SHP77 (cell line): ENCODE results near the gene CLDN18.

Experiments used
- DNase-seq, 2 experiments: peaks; one replicate each; lab custom pipeline; 2025; lab: John Stamatoyannopoulos, UW

The CLDN18 gene

DNA sequence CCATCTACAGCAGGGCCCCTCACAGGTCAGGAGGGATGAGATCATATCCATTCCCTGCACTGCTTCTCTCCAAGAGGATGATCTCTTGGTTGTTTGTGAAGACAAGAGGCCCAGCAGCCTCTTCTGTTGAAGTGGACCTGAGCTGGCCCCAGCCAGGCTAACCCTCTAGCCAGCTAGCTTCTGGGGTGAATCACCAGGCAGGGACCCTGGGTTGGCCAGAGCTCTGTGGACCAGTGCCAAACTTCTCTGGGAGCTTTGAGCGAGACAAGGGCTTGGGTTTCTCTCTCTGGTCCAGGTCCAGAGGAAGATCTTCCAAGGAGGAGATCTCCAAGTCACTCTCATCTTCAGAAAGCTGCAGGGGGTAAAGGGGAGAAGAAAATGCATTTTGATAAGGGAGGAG, 52.7 kb downstream of the CLDN18 start:
- DNase-seq, result no peak

DNA sequence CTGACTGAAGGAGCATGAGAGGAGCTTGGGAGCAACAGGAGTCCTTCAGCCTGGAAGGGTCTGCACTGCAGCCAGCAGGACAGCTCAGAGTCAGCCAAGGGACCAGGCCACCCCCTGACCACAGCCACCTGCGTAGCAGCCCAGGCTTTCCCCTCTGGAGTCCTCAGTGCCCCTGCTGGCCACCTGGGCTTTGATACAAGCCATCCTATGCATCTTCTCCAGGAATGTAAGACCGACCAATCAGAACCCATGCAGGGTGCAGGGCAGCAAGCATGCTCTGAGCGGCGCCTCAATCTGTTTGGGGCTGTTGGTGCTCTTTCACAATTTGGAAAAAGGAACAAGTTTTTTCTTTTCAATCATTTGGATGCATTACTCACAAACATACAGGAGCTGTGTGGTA, 53.5 kb downstream of the CLDN18 start:
- DNase-seq, result no peak

- DNase-seq, result no peak
Observed at GRCh38 chr3:138065949-138066348, 56.0 kb downstream of the CLDN18 start.

- DNase-seq, result no peak
Observed at GRCh38 chr3:138066383-138066782, 56.4 kb downstream of the CLDN18 start.

DNA sequence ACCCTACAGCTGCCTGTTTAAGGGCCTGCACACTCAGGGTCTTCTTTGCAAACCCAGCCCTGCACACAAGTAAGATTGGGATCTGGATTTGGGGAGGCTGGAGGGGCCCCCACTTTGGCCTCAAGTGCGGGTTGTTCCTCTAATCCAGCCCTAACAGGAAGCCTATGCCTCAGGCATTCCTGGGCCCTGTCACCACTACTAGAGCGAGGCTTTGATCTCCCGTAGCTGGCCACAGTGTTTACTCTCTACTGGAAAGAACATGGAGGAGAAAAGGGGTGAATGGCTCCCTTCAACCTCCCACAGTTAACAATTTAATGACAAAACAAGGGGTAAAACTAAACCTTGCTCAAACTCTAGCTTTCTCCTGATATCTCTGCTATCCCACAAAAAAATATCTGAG, 57.0 kb downstream of the CLDN18 start:
- DNase-seq, result no peak

DNA sequence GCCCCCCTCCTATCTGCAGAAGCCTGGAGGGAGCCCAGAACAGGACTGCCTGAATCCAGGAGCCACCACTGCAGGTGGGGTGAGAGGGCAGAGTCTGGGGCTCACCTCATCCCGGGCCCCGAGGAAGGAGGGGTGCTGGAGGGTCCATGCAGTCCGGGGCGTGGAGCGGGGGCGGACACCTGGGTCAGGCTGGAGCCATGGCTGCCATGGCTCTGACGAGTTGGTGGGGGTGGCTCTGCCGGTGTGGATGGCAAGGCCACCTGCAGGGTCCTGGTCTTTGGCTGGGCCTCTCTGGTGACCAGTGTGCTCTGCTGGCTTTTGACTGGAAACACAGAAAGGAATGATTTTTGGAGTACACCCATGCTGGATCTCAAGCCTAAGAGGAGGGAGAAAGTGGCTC, 58.1 kb downstream of the CLDN18 start:
- DNase-seq, result no peak

- DNase-seq, result peak; percentile 53 to 77
Observed at GRCh38 chr3:138068579-138069174, 58.7 kb downstream of the CLDN18 start.

DNA sequence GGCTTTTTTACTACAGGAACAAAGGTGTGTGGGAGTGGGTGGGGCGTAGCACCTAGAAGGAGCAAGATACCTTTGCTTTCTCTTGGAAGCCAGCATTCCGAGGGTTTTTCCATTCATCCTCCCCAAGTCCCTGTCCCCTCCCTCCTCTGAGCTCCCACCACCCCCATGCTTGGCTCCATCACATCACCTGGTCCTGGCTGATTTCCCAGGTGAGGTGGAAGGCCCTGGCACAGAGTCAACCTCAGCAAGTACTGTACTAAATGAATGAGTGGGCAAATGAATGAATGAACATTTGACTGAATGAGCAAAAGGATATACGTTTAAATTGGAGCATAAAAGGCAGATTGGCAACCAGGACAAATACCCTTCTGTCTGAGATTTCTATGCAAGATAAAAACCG, 60.0 kb downstream of the CLDN18 start:
- DNase-seq, result no peak

DNA sequence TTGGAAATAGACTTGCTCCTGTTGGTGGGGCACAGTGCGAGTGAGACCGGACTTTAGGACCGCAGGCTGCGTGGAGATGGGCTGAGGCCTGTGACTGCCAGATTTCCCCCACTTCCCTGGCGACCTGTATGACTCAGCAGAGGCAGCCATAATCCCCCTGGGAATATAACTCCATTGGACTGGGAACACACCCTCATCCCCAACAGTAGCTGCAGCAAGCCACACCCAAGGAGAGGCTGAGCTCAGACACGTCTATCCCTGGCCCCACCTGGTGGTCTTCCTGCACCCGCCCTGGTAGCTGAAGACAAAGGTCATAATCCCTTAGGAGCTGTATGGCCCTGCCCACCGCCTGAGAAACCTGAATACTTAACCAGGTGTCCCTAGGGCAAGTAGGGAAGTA, 62.8 kb downstream of the CLDN18 start:
- no peak for DNase-seq

DNA sequence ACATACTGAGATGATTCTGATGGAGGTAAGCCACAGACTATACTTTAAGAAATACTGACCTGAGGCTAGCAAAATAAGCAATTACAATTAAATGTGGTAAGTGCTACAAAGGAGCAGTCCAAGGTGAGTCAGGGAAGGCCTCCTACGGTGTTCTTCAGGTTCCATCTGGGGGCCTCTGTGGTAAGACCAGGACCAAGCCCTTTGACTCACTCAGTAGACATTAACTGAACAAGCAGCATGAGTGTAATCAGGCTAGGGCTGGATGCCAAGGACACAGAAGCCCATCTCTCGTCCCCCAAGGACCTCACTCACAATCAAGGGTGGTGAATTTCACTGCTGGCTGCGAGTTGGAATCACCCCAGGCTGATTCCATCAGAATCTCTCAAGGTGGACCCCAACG, 68.1 kb downstream of the CLDN18 start:
- no peak for DNase-seq

- no peak for DNase-seq
Observed at GRCh38 chr3:138078901-138079344, 69.0 kb downstream of the CLDN18 start.

DNA sequence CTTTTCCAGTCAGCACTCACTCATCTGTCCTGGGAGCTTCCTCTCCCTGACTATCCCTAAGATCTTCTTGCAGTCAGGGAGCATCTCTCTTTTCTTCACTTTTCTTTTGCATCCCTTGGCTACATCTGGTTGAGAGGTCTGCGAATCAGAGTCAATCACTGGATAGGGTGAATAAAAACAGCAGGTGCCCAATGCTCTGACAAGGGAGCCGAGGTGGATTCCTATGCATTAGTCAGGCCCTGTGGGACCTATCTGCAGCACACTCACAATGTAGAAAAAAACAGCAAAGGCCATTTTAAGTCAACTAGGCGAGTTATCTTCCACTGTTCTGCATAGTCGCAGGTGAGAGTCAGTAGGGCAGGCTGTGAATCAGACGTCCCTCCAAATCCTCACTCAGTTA, 69.9 kb downstream of the CLDN18 start:
- no peak for DNase-seq

- no peak for DNase-seq
Observed at GRCh38 chr3:138081371-138082084, 71.6 kb downstream of the CLDN18 start.

DNA sequence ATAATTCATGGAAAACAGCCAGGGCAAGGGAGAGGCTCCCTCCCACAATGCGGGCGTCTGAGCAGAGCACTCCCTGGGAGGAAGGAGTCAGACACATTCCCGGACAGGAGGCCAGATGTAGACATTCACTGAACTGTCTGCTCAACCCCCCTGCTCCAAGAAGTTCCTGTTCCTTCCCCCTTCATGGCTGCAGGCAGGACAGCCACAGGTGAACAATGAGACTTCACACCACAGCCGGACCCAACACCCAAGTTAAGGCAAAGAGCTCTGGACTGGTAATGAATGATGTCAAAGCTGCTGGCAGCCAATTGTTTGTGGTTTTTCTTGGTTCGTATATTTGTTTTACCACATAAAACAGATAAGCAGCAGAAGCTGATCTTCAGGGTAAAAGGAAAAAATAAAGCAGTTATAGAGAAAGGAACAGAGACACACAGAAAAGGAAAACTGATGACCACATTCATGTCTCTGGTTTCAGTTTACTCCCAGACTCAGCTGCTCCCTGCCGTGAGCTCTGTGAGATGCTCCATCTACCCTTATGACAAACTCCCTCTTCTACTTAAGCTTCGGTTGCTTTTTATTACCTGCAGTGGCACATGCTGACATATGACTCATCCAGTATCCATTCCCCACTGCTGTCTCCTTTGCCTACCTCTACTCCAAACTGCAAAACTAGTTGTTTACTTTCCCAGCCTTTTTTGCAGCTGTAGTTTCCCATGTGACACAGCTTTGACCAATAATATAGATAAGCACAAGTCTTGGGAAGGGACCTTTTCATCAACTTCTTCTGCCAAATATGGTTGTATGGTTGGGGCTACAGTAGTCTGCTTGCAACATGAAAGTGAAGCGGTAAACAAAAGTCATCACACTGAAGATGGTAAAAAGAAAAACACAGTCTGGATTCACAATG, 72.4 kb downstream of the CLDN18 start:
- DNase-seq, result peak; percentile 51 to 67

DNA sequence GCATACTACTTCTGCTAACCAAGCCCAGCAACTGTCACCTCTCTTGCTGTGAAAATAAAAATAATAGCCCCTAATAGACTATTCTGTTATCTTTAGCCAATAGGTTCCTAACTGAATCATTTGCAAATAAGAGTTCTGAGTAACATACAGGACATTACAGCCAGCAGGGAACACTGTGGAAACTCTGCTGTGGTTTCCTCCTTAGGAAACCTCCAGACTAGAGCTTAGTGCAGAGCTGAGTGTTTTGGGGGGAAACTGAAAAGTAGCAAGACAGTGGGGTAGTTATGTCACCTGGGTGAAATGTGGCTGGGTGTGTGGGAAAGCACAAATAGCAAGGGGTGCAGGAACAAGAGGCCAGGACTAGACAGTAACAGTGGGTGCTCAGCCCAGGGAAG, 73.0 kb downstream of the CLDN18 start:
- no peak for DNase-seq
